Measurements from ENCODE around the gene FRZB.

Gene FRZB

GRCh38 chr2:182867426-182868053 lies 1.1 kb upstream of the FRZB start:
- H3K27me3 ChIP-seq: no peaks in the 10 kb centered on the region
- H3K36me3 ChIP-seq: no peaks in the 10 kb centered on the region
- peak overlapping the region; percentile 80 for H3K4me3 ChIP-seq (ENCODE audit: low read depth, low read length)
- DNase-seq: no peak
- H3K4me1 ChIP-seq: no peaks in the 10 kb centered on the region
- no peak for TF ChIP-seq CTCF (IDR thresholded peaks at IDR 0.05; ENCODE audit: low read depth, low read length)
- no peaks in the 10 kb centered on the region for H3K9me3 ChIP-seq

GRCh38 chr2:182866095-182866460 lies 359 bp downstream of the FRZB start:
- Histone ChIP-seq H3K36me3 (no peaks in the 10 kb centered on the region), H3K27me3 (no peaks in the 10 kb centered on the region), H3K4me1 (no peaks in the 10 kb centered on the region), H3K9me3 (no peaks in the 10 kb centered on the region), H3K4me3 (ENCODE audit: low read depth, low read length) (peak overlapping the region; percentile 80)
- TF ChIP-seq CTCF (IDR thresholded peaks at IDR 0.05; ENCODE audit: low read depth, low read length): no peak
- DNase-seq: peak; percentile 26

- Histone ChIP-seq H3K4me3 (ENCODE audit: low read depth, low read length) (no peak overlapping the region), H3K27me3 (no peaks in the 10 kb centered on the region), H3K36me3 (no peaks in the 10 kb centered on the region), H3K4me1 (no peaks in the 10 kb centered on the region), H3K9me3 (no peaks in the 10 kb centered on the region)
- TF ChIP-seq CTCF (IDR thresholded peaks at IDR 0.05; ENCODE audit: low read depth, low read length): no peak
- DNase-seq: no peak
Measured at GRCh38 chr2:182864949-182865570, 1.4 kb downstream of the FRZB start.

GRCh38 chr2:182863642-182864041 lies 2.8 kb downstream of the FRZB start:
- H3K9me3 ChIP-seq: no peaks in the 10 kb centered on the region

GRCh38 chr2:182862091-182862490 lies 4.3 kb downstream of the FRZB start:
- no peak for TF ChIP-seq CTCF (IDR thresholded peaks at IDR 0.05; ENCODE audit: low read depth, low read length)
- Histone ChIP-seq H3K36me3 (no peaks in the 10 kb centered on the region), H3K4me1 (no peaks in the 10 kb centered on the region), H3K4me3 (ENCODE audit: low read depth, low read length) (no peak overlapping the region), H3K9me3 (no peaks in the 10 kb centered on the region), H3K27me3 (no peaks in the 10 kb centered on the region)
- DNase-seq: no peak

More at GRCh38 chr2:182863642-182864041, 2.8 kb downstream of the FRZB start:
- Histone ChIP-seq H3K4me3 (ENCODE audit: low read depth, low read length) (no peak overlapping the region), H3K27me3 (no peaks in the 10 kb centered on the region), H3K4me1 (no peaks in the 10 kb centered on the region), H3K36me3 (no peaks in the 10 kb centered on the region)
- TF ChIP-seq CTCF (IDR thresholded peaks at IDR 0.05; ENCODE audit: low read depth, low read length): no peak
- DNase-seq: no peak

- H3K4me1 ChIP-seq: no peaks in the 10 kb centered on the region
- no peak for TF ChIP-seq CTCF (IDR thresholded peaks at IDR 0.05; ENCODE audit: low read depth, low read length)
- no peak overlapping the region for H3K4me3 ChIP-seq (ENCODE audit: low read depth, low read length)
- DNase-seq: no peak
- H3K36me3 ChIP-seq: no peaks in the 10 kb centered on the region
- H3K27me3 ChIP-seq: no peaks in the 10 kb centered on the region
- H3K9me3 ChIP-seq: no peaks in the 10 kb centered on the region
Measured at GRCh38 chr2:182860858-182861257, 5.6 kb downstream of the FRZB start.
